ENCODE results near the gene ST3GAL6. TPM values are rescaled to one million over a fixed set of nuclear protein-coding genes. Genes with fewer than 3 reads are reported as not detected.
A peak's percentile ranks its signal among the peaks of the same experiment; 100 is the strongest.

Gene ST3GAL6, protein sequence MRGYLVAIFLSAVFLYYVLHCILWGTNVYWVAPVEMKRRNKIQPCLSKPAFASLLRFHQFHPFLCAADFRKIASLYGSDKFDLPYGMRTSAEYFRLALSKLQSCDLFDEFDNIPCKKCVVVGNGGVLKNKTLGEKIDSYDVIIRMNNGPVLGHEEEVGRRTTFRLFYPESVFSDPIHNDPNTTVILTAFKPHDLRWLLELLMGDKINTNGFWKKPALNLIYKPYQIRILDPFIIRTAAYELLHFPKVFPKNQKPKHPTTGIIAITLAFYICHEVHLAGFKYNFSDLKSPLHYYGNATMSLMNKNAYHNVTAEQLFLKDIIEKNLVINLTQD
- total RNA-seq (2014; rRNA removed; shearing (Covaris generic)) = 4.0 and 11.1 TPM in 2 replicates

GRCh38 chr3:98763076-98763475 lies at the start of gene ST3GAL6:
ST3GAL6 (plus strand) TSS chr3:98763340; CDS start chr3:98768441, 5,101 bp downstream.
- no peak for DNase-seq (ENCODE audit: low spot score)

- DNase-seq (ENCODE audit: low spot score) = no peak
These were observed 49.2 kb upstream of the ST3GAL6 start for GRCh38 chr3:98713984-98714383.

DNA sequence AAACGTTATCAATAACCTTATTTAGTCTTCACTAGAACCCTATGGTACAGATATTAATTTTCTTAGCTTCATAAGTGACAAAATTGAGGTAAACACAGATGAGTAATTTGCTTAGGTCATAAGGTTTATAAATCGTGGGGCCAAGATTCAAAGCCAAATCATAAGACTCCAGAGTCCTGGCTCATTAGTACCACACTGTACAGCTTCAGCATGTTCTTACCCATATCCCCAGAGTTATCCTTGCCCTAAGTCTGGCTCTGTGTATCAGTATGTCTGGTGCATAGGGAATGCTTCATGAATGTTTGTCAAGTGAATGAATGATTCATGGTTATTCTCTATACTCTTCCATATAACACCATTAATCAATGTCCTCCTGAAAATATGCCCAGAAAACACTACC lies 45.6 kb upstream of the ST3GAL6 start:
- DNase-seq (ENCODE audit: low spot score) = no peak

DNA sequence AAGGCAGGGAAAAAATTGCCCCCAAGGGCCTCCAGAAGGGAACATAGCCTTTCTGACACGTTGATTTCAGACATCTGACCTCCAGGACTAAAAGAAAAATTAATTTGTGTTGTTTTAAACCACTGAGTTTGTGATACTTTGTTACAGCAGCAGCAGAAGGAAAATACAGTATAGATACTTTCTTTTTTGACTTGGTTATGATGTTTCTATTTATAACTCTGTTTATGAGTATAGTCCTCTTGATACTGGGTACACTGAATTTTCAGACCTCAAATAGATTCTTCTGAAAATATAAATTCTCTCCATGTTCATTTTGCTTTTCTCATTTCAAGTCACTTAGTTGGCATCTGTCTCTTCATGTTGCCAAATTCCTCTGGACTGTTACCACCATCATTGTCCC lies 44.4 kb upstream of the ST3GAL6 start:
- DNase-seq (ENCODE audit: low spot score) = no peak

DNA sequence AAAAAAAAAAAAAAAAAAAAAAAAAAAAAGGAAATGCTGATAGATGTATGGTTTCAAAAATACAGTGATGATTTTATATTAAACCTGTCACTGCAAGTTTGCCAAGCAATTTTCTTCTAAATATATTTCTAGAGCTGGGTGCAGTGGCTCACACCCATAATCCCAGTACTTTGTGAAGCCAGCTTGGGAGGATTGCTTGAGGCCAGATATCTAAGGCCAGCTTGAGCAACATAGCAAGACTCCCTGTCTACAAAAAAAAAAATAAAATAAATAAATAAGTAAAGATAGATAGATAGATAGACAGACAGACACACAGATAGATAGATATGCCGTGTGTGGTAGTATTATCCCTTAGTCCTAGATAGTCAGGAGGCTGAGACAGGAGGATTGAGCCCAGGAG lies 41.4 kb upstream of the ST3GAL6 start:
- DNase-seq (ENCODE audit: low spot score) = no peak

- no peak for DNase-seq (ENCODE audit: low spot score)
These were observed 40.8 kb upstream of the ST3GAL6 start for GRCh38 chr3:98722389-98722788.

DNA sequence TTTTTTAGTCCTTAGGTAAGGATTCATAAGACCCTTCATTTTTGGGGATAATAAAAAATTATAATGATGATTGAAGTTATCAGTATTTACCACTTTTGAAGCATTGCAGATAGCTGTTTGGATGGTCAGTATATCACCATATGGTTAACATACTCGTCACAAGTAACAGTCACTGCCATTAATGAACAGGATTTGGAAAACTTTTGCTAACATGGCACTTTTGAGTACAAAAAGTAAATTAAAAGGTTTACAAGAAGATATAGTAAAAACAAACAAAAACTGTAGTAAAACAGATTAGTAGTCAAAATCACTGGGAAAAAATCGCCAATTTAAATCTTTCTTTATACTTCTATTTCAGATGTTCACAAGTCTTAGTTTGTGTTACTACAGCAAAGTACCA lies 37.8 kb upstream of the ST3GAL6 start:
- no peak for DNase-seq (ENCODE audit: low spot score)

DNA sequence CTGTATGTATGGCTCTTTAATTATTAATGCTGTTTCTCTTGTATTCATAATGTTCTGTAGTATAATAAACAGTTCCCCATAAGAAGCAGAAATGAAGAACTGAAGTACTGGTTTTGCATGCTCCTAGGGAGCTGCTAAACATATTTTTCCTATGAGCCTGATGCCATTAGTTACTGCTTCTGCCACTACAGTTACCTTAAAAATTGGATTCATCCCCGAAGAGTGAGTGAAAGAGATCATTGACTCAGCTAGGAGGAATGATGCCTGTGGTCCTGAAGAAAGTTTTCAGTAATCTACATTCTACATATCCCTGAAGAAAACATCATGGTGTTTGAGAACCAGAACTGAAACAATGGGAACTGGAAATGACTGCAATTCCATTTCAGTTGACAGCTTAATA lies 37.1 kb upstream of the ST3GAL6 start:
- DNase-seq (ENCODE audit: low spot score) = peak; percentile 43

DNA sequence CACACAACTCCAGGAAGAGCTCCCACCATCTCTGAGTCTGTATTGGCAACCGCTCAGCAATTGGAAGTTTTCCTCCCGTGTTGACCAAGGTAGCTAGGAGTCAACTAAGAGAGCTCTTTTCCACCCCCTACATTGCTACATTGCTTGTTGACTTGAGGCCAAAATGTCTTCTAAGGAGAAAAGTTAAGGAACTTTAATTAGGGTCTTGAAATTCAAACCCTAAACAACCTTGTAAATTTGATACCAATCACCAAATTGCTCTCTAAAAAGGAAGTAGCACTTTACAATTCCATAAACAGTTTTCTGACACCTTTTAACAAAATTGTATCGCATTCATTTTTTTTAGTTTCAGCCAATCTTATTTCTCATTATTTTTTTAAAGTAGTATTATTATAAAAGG lies 35.5 kb upstream of the ST3GAL6 start:
- no peak for DNase-seq (ENCODE audit: low spot score)

- no peak for DNase-seq (ENCODE audit: low spot score)
These were observed 34.5 kb upstream of the ST3GAL6 start for GRCh38 chr3:98728672-98729071.

DNA sequence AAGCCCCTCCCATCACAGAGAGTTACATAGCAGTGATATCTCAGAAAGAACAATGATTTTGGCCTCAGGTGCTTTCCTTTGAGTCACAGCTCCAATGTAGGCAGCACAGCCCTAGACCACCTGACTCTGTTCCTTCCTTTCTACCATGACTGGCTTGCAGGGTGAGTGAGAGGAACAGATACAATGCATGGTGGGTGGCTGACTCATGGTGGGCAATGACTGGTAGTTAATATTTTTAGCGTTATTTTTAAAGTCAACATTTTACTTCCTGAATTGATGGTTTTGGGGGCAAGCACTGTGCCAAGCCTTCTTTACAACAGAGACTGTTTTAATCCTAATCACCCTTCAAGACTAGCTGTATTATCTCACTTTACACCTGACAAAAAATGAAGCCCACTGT lies 32.8 kb upstream of the ST3GAL6 start:
- peak; percentile 67 for DNase-seq (ENCODE audit: low spot score)

- DNase-seq (ENCODE audit: low spot score) = no peak
These were observed 32.1 kb upstream of the ST3GAL6 start for GRCh38 chr3:98730886-98731537.

DNA sequence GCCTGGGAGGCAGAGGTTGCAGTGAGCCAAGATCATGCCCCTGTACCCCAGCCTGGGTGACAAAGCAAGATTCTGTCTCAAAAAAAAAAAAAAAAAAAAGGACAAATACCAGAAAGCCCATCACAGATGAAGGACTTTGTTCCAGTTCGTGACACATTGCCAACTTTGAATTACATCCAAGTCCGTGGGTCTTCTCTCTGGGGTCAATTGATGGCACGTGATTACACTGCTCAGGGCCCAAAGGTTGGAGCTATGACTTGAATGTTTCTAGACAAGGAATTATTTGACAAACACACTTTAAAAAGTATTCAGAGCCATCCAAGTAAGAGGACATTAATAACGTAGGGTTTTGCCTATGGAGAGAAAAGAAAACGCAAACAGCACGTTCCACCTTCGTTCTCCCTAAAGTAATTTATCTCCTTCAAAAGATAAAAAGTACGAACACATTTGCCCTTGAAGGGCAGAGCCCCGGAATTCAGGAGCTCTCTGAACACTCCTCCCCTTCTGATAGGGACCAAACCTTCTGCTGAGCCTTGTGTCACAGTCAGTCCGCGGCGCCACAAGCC lies 31.3 kb upstream of the ST3GAL6 start:
- DNase-seq (ENCODE audit: low spot score) = no peak

DNA sequence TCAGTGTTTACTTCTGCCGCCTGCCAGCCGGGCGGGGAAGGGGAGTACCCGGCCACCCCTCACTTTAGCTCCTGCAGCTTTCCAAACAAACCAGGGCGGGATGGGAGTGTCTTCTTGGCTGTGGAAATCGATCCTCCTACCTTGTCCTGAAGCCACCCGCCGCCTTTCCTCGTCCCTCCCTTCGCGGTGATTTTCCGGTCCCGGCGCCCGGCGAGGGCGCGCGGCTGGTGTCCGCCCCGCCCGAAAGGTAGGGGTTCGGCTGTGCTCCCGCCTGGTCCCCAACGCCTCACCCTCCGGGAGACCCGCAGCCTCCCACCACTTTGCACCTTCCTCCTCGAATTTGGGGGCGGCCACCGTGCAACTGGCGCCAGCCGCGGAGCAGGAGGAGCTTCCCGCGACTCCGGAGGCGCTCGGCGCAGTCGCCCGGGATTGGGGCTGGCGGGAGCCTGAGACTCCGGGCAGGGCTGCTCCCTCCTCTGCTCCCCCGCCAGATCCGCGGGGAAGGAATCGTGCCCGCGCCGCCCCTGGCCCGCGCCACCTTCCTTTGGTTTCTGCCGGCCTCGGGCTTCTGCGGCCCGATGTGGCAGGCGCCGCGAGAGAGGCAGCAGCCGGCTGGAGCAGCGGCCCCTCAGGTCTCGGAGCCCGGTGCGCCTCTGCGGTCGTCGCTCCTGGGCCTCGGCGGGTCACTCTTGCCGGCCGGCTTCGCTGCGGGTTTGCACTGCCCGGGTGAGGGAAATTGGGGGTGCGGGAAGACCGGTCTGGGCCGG lies 30.7 kb upstream of the ST3GAL6 start:
- DNase-seq (ENCODE audit: low spot score) = peak; percentile 46

DNA sequence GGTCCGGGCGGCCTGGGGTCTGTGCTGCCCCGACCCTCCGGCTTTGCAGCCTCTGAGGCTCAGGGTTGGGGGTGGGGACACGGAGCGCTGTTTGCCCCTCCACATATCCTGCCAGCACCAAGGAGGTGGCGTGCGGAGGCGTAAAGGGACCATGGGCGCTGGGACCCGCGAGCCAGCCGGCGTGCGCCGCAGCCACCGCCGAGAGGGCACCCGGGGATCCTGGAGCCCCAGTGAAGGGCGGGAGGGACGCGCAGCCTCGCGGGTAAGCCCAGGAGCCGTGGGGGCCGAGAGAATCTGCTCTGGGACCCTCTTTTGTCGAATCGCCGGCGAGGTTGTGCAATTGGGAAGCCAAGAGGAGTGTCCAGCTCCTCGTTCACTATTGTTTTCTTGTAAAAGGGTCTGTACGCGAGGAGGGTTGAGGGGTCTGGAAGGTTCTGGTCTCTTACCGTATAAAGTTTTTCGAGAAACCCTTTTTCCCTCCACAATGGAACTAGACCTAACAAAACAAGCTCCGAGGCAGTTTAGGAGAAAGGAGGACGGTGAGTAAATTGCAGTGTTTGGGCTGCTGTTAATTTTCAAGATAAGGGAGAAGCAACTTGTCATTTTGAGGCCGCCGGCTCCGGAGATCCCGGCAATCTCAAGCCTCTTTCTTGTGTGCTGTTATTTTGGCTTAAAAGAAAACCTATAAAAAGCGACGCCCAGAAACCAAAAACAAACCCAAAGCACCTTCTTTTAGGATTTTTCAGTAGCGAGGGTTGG lies 29.9 kb upstream of the ST3GAL6 start:
- peak; percentile 13 for DNase-seq (ENCODE audit: low spot score)

DNA sequence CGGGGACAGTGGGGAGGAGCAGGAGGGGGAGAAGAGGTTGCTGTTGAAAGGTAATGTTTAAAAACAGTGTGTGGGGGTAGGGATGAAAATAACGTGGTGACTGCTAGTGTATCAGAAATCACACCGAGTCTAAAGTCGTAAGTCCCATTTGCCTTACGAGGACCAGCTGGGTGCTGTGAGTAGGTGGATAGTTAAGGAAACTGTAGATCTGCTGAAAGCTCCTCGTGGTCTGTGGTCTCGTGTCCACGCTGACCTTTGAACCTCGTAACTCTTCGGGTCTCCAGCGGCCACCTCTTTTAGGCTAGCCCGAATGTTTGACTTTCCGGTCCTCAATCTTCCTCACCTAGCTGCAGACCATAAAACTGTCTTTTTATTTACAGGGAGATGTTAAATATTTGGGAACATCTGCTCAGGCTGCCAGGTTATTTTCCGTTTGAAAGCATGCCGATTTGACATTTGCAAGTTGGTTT lies 29.3 kb upstream of the ST3GAL6 start:
- DNase-seq (ENCODE audit: low spot score) = no peak

- DNase-seq (ENCODE audit: low spot score) = no peak
These were observed 28.8 kb upstream of the ST3GAL6 start for GRCh38 chr3:98734306-98734705.

GRCh38 chr3:98734735-98735134 lies 28.4 kb upstream of the ST3GAL6 start:
- no peak for DNase-seq (ENCODE audit: low spot score)

DNA sequence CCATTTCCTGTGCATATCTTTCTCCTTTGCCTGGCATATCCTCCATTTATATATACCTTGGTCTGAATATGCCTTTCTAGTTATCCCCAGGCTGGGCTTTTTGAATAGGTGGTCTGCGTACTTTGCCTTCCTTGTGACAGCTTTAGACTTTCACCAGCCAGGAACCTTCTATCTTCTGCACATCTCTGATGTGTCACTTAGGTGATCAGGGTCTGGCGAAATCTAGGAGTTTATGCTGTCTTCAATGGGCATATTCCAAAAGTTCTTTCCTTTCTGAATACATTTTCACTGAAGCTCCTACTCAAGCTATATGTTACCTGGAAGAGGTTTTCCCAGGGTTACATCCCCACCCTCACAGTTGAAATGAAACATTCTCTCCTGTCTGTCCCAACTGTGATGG lies 27.8 kb upstream of the ST3GAL6 start:
- DNase-seq (ENCODE audit: low spot score) = no peak

DNA sequence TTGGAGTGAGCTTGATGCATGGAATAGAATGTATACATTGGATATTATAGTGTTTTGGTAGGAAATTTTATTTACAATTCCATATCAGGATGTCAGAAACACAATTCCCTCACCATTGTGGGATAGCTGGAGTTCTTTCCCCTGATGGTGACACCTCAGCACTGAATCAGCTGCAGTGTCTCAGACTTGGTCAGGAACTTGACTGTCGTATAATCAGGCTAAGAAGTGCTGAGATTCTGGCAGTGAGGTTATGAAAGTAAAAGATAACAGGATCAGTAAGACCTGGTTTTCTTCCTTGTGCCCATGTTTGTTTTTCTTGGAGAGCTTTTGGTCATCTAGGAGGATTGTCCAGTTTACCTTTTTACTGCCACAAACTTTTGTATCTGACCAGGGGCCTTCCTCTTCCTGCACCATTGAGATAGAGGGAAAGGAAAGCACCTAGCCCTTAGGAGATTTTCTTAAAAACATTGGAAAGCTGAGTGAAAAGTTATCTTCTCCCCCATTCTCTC lies 27.3 kb upstream of the ST3GAL6 start:
- no peak for DNase-seq (ENCODE audit: low spot score)

- DNase-seq (ENCODE audit: low spot score) = no peak
These were observed 25.8 kb upstream of the ST3GAL6 start for GRCh38 chr3:98737301-98737700.
